Right cardiac atrium (tissue), 5 donors: ENCODE data around the gene IGSF3. TPM values are rescaled to one million over a fixed set of nuclear protein-coding genes. Genes with fewer than 3 reads are reported as not detected.

Source experiments
- ATAC-seq, 2 donors: fragments of 200-7000 bp; cut with Tn5 transposase; one replicate each; pipeline versions ENCODE4 v1.8.0 to v1.9.1; 2020; ENCODE audit warnings: moderate library complexity in 2 of 2, mild to moderate bottlenecking in 1 of 2
- DNase-seq, 3 donors: peaks; one replicate each; pipeline ENCODE4 v3.0.0-alpha.2; 2020
- H3K27ac ChIP-seq: one replicate; pipeline ENCODE4 v1.5.1; 2013; ENCODE audit warnings: mild to moderate bottlenecking, low read length, control low read depth, moderate library complexity
- H3K27me3 ChIP-seq: one replicate; pipeline ENCODE4 v1.6.1; 2013; ENCODE audit not compliant: control insufficient read depth, insufficient read depth
- H3K4me1 ChIP-seq: one replicate; pipeline ENCODE4 v1.6.1; 2013; ENCODE audit warnings: low read length; ENCODE audit not compliant: control insufficient read depth, insufficient read depth
- H3K4me3 ChIP-seq: one replicate; pipeline ENCODE4 v1.5.1; 2013; ENCODE audit warnings: low read length, control low read depth
- H3K9me3 ChIP-seq: one replicate; pipeline ENCODE4 v1.6.1; 2013; ENCODE audit warnings: low read length; ENCODE audit not compliant: control insufficient read depth
- WGBS: extraction: QIAGEN DNeasy Blood & Tissue Kit; methylation state at CpG from one replicate; pipeline ENCODE4 v1.1.7; 2013; 5-methylcytosine and 5-hydroxymethylcytosine counted together
- intact Hi-C, 4 donors: fragments of 100-400 bp; cut with DNase I; formaldehyde crosslinking; loops; one replicate each; pipeline versions ENCODE4 v1.11.0 to v1.14.0; 2022 to 2023
- microRNA-seq, 2 donors: library from miRNA; unstranded; fragments of <30 nt; microRNA quantifications; one replicate each; pipeline ENCODE4 v1.2.0, GENCODE V29; 2020 to 2021
- polyA plus RNA-seq: library from polyadenylated mRNA; stranded (reverse); fragments of 200-250 nt; gene quantifications from one replicate; pipeline ENCODE4 v1.2.3, GENCODE V29; 2013
- total RNA-seq, 4 donors: library from RNA; stranded (reverse); fragmentation: NEBNext Ultra II Directional; extraction: Animal tissue kit (Norgen Biotek cat#: 25700); gene quantifications; one replicate each; pipeline ENCODE4 v1.2.1, GENCODE V29; 2021
- donor health status: healthy with polysubstance abuse.
- donor health status: DM: no; HTN: yes; CAD: no.
- donor health status: DM: no; HTN: no; CAD: no.
- donor health status: DM: no; HTN: yes; CAD: no; lungs with severe emphysema.
- donor health status: DM: yes; HTN: yes; CAD: no.

Gene IGSF3
- total and polyA plus RNA-seq, 5 donors, result 5.0 to 15.5 (median 13.0) TPM

DNA sequence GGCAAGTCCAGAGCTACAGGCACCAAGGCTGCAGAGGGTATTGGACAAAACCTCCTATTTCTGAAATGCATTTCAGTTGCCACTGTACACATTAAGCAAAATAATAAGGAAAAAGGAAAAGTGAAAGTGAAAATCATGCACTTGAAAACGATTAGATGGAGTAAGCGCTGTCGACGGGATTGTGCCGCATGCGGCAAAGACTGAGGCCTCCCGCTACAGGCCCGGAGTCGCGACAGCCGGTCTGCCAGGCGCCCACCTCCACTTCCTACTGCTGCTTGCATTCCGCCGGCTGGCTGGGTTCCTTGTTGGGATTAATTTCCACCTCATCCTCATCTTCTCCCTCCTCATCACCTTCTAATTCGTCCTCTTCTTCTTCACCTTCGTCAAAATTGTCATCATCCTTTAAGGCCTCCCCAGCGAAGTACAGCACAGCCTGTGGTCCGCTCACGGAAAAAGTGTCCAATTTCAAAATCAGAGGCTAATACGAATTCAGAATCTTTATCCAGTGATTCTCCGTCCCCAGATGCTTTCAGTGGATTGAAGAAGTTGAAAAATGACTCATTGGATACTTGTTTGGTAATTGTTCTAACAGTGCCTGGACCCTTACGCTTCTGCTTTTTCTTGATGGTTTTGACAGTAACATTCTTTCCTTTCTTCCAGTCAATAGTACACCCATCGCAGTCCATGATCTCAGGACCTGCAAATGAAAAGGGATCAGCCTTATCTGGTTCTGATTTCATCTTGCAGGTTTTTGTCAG is 134.7 kb downstream of the IGSF3 start:
- intact Hi-C loops, result no loop called here
- ATAC-seq, result no peak

DNA sequence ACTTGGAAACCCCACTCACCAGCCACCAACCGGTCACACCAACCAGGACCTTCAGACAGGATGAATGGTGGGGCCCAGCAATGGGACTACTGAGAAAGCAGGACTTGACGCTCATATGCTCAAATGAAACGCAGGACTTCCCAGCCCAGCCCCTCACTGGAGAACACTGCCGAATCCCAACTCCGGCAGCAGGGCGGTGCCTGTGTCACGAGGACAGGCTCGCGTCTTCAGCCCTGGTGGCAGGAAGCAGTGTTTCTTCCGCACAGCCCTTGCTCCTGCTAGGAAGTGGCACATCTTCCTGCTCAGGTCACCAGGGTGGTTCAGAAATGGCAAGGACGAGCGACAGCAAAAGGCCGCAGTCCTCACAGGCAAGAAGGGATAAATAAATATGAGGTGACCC is 135.6 kb downstream of the IGSF3 start:
- H3K4me1 ChIP-seq, result no peaks in the 10 kb centered on the region
- H3K4me3 ChIP-seq, result no peak overlapping the region
- intact Hi-C loops, result no loop called here
- no peak for ATAC-seq
- no peak overlapping the region for H3K27ac ChIP-seq
- H3K9me3 ChIP-seq, result no peaks in the 10 kb centered on the region
- WGBS, result 93% methylated on average over 13 of the region's 13 CpGs
- DNase-seq, result no peak
- H3K27me3 ChIP-seq, result no peaks in the 10 kb centered on the region

More for the DNA sequence above, 134.7 kb downstream of the IGSF3 start:
- 95% methylated on average over 23 of the region's 23 CpGs for WGBS
- no peak overlapping the region for H3K27ac ChIP-seq
- no peak overlapping the region for H3K4me3 ChIP-seq
- H3K9me3 ChIP-seq, result no peaks in the 10 kb centered on the region
- H3K4me1 ChIP-seq, result no peaks in the 10 kb centered on the region
- no peak for DNase-seq
- H3K27me3 ChIP-seq, result no peaks in the 10 kb centered on the region

DNA sequence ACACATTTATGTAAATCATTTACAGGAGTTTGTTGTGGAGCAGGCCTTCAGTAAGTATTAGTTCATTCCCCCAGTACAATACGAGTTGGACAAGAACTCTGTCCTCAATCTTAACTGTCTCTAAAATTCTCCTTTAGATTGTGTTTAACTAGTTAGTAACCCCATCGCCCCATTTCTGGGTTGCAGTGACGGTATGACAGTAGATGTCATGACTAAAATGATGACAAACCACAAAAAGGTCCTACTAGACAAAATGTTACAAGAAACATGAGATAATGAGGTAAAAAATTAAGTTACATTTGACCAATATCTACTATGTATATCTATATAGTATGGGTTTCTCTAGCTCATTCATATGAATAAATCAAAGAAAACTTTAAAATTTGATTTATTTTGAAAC is 137.9 kb downstream of the IGSF3 start:
- Histone ChIP-seq H3K4me1 (no peaks in the 10 kb centered on the region), H3K27me3 (no peaks in the 10 kb centered on the region), H3K27ac (no peak overlapping the region), H3K4me3 (no peak overlapping the region), H3K9me3 (no peaks in the 10 kb centered on the region)
- intact Hi-C loops, result no loop called here
- 96% methylated on average over 3 of the region's 3 CpGs for WGBS
- DNase-seq (no peak), ATAC-seq (no peak)

DNA sequence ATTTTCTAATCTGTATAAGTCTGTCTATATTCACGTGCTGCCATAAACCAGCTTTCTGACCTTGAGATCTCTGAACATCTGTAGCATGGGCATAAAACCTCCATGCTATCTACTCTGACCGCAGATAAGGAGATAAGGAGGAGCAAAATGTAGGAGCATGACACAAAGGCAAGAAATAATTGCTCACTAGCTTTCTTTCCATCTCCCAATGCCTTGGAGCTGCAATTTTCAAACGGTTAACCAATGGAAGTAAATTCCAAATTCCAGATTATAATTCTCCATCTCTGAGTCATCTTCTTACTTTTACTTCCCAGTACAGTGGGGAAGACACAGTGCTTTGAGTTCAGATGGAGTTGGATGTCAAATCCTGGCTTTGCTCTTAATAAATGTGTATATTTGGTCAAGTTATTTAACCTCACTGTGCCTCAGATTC is 138.3 kb downstream of the IGSF3 start:
- no peaks in the 10 kb centered on the region for H3K9me3 ChIP-seq
- H3K27ac ChIP-seq, result no peak overlapping the region
- no peaks in the 10 kb centered on the region for H3K27me3 ChIP-seq
- DNase-seq (no peak), ATAC-seq (no peak)
- no peaks in the 10 kb centered on the region for H3K4me1 ChIP-seq
- 89% methylated on average over 3 of the region's 3 CpGs for WGBS
- no peak overlapping the region for H3K4me3 ChIP-seq
- intact Hi-C loops, result no loop called here

DNA sequence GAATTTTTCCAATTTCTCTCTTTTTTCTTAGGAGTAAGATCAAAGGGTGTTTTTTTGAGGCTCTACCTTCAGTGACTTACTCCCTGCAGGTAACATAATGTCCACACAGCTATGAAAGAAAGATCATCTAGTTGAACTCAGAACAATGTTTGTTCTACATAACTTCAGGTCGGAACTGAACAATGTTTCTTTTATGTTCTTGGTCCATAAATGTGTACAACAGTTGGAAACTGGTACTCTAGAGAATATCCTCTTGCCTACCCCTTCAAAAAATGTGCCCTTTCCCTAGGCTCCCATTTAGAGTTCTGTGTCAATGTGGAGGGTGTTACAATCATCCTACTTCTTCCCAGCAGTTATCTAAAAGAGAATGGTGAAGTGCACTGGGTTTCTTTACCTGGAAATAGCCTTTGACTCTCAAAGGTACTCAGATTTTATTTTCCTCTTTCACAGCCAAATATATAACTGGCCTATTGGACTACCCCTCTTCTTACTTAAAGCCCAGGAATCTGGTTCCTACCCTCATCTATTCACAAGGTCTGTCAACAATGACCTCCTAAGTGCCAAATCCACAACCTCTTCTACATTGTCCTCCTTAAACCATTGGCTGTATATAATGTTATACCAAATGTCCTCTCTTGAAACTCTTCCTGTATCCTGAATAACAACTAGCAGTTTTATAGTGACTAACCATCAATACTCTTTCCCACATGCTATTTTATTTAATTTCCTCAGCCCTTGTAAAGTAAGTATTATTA is 139.0 kb downstream of the IGSF3 start:
- Histone ChIP-seq H3K27ac (no peak overlapping the region), H3K4me1 (no peaks in the 10 kb centered on the region), H3K9me3 (no peaks in the 10 kb centered on the region), H3K4me3 (no peak overlapping the region), H3K27me3 (no peaks in the 10 kb centered on the region)
- DNase-seq (no peak), ATAC-seq (no peak)
- 92% methylated on average over 1 of the region's 1 CpG for WGBS
- intact Hi-C loops, result no loop called here

DNA sequence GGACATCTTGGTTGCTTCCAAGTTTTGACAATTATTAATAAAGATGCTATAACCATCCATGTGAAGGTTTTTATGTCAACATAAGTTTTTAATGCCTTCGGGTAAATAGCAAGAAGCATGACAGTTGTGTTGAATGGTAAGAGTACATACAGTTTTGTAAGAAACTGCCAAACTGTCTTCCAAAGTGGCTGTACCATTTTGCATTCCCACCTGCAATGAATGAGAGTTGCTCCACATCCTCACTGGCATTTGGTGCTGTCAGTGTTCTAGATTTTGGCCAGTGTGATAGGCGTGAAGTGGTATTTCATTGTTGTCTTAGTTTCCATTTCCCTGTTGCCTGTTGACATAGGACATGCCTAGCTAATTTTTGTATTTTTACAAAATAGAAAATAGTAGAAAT is 142.1 kb downstream of the IGSF3 start:
- DNase-seq (no peak), ATAC-seq (no peak)
- H3K27ac ChIP-seq, result no peak overlapping the region
- no peaks in the 10 kb centered on the region for H3K9me3 ChIP-seq
- WGBS, result over 99% methylated on average over 2 of the region's 2 CpGs
- intact Hi-C loops, result no loop called here
- no peak overlapping the region for H3K4me3 ChIP-seq
- no peaks in the 10 kb centered on the region for H3K27me3 ChIP-seq
- H3K4me1 ChIP-seq, result no peaks in the 10 kb centered on the region

Small RNA genes lying within 50 kb of the gene (microRNA-seq; reads per million reads assigned to microRNA genes)
- 0 reads per million in 2 donors for gene MIR320B1
- gene MIR548AC, result 0 reads per million in 2 donors

Other genes with a start within 250 kb of the IGSF3 start
- 10 to 100 TPM; 17.8 to 28.7 (median 21.4) TPM for gene CD58, start 96.7 kb downstream of the IGSF3 start, total RNA-seq
- 39.0 TPM for gene CD58, start 96.7 kb downstream of the IGSF3 start, polyA plus RNA-seq
- gene CD2, start 86.7 kb upstream of the IGSF3 start, total RNA-seq, result 1 to 10 TPM in 2 of 4 donors, under 1 TPM in 2; 0.92 to 2.6 (median 1.5) TPM
- 0.59 TPM for gene CD2, start 86.7 kb upstream of the IGSF3 start, polyA plus RNA-seq
- 100 to 1,000 TPM; 151 to 247 (median 163) TPM for gene PTGFRN, start 242.2 kb upstream of the IGSF3 start, total RNA-seq
- 100 TPM for gene PTGFRN, start 242.2 kb upstream of the IGSF3 start, polyA plus RNA-seq